Retinal pigment epithelial cell (primary cell): ENCODE data around the gene PEX7.
"Not testable (repeated sequence)": the region's sequence is repeated elsewhere in the genome, so short reads cannot be mapped to it uniquely, and the experiment has no call there.

Source experiments
- DNase-seq: peaks from one replicate; pipeline ENCODE4 v3.0.0-alpha.2; 2010; ENCODE audit warnings: low read depth
- H3K4me3 ChIP-seq: 2 replicates; pipeline ENCODE4 v1.5.1; 2011; ENCODE audit warnings: mild to moderate bottlenecking, low read length, control low read depth, moderate library complexity
- CTCF ChIP-seq: conservative IDR thresholded peaks from 2 replicates; pipeline ENCODE4 v1.5.1; 2011; ENCODE audit warnings: low read depth, low read length, control low read depth, inconsistent platforms

Gene PEX7

GRCh38 chr6:136927292-136927691, 104.9 kb downstream of the PEX7 start:
- no peak for DNase-seq
- peak; percentile 67 for TF ChIP-seq CTCF
- no peak overlapping the region for H3K4me3 ChIP-seq

- TF ChIP-seq CTCF = no peak
- no peak overlapping the region for H3K4me3 ChIP-seq
- DNase-seq = no peak
These were observed 108.1 kb downstream of the PEX7 start for GRCh38 chr6:136930528-136930927.

- H3K4me3 ChIP-seq = no peak overlapping the region
- DNase-seq = no peak
- no peak for TF ChIP-seq CTCF
These were observed 110.2 kb downstream of the PEX7 start for GRCh38 chr6:136932599-136932998.

GRCh38 chr6:136945072-136945471, 122.7 kb downstream of the PEX7 start:
- no peak overlapping the region for H3K4me3 ChIP-seq
- no peak for TF ChIP-seq CTCF
- DNase-seq = no peak

- DNase-seq = no peak
- no peak for TF ChIP-seq CTCF
- H3K4me3 ChIP-seq = no peak overlapping the region
These were observed 123.3 kb downstream of the PEX7 start for GRCh38 chr6:136945711-136946121.

GRCh38 chr6:136947037-136947436, 124.6 kb downstream of the PEX7 start:
- no peak for TF ChIP-seq CTCF
- no peak for DNase-seq
- no peak overlapping the region for H3K4me3 ChIP-seq

- not testable (repeated sequence) for H3K4me3 ChIP-seq, DNase-seq
These were observed 127.6 kb downstream of the PEX7 start for GRCh38 chr6:136949957-136950356.

- DNase-seq = no peak
- no peak for TF ChIP-seq CTCF
- H3K4me3 ChIP-seq = no peak overlapping the region
These were observed 128.2 kb downstream of the PEX7 start for GRCh38 chr6:136950436-136951126.
